ENCODE measurements around the gene ALG12.
A peak's percentile ranks its signal among the peaks of the same experiment; 100 is the strongest.

ALG12 gene

GRCh38 chr22:49937758-49938564, 19.7 kb upstream of the ALG12 start:
- no peak overlapping the region for H3K4me3 ChIP-seq (ENCODE audit: low read depth, low read length)
- TF ChIP-seq POLR2A (IDR thresholded peaks at IDR 0.05; ENCODE audit: extremely low read depth, insufficient read length), result no peak
- TF ChIP-seq MAX (IDR thresholded peaks at IDR 0.05; ENCODE audit: low read depth, low read length), result no peak
- no peak for TF ChIP-seq MYC (IDR thresholded peaks at IDR 0.05; ENCODE audit: low read depth, low read length)
- TF ChIP-seq CTCF (IDR thresholded peaks at IDR 0.05; ENCODE audit: low read depth, low read length), result no peak
- no peak for DNase-seq (ENCODE audit: low read depth)

- TF ChIP-seq MAX (IDR thresholded peaks at IDR 0.05; ENCODE audit: low read depth, low read length) (no peak), CTCF (IDR thresholded peaks at IDR 0.05; ENCODE audit: low read depth, low read length) (no peak), POLR2A (IDR thresholded peaks at IDR 0.05; ENCODE audit: extremely low read depth, insufficient read length) (no peak), MYC (IDR thresholded peaks at IDR 0.05; ENCODE audit: low read depth, low read length) (no peak)
- peak overlapping the region; percentile 11 for H3K4me3 ChIP-seq (ENCODE audit: low read depth, low read length)
- no peak for DNase-seq (ENCODE audit: low read depth)
Observed at GRCh38 chr22:49936973-49937757, 18.9 kb upstream of the ALG12 start.

GRCh38 chr22:49936018-49936972, 18.1 kb upstream of the ALG12 start:
- peak; percentile 92 for DNase-seq (ENCODE audit: low read depth)
- peak overlapping the region; percentile 11 for H3K4me3 ChIP-seq (ENCODE audit: low read depth, low read length)
- TF ChIP-seq MYC (IDR thresholded peaks at IDR 0.05; ENCODE audit: low read depth, low read length), result no peak
- TF ChIP-seq CTCF (IDR thresholded peaks at IDR 0.05; ENCODE audit: low read depth, low read length), result no peak
- no peak for TF ChIP-seq POLR2A (IDR thresholded peaks at IDR 0.05; ENCODE audit: extremely low read depth, insufficient read length)
- TF ChIP-seq MAX (IDR thresholded peaks at IDR 0.05; ENCODE audit: low read depth, low read length), result no peak

GRCh38 chr22:49935561-49935960, 17.3 kb upstream of the ALG12 start:
- TF ChIP-seq MYC (IDR thresholded peaks at IDR 0.05; ENCODE audit: low read depth, low read length) (no peak), CTCF (IDR thresholded peaks at IDR 0.05; ENCODE audit: low read depth, low read length) (no peak), POLR2A (IDR thresholded peaks at IDR 0.05; ENCODE audit: extremely low read depth, insufficient read length) (no peak), MAX (IDR thresholded peaks at IDR 0.05; ENCODE audit: low read depth, low read length) (no peak)

GRCh38 chr22:49934891-49935557, 16.8 kb upstream of the ALG12 start:
- TF ChIP-seq CTCF (IDR thresholded peaks at IDR 0.05; ENCODE audit: low read depth, low read length) (no peak), MAX (IDR thresholded peaks at IDR 0.05; ENCODE audit: low read depth, low read length) (no peak), POLR2A (IDR thresholded peaks at IDR 0.05; ENCODE audit: extremely low read depth, insufficient read length) (no peak), MYC (IDR thresholded peaks at IDR 0.05; ENCODE audit: low read depth, low read length) (no peak)
- peak; percentile 66 for DNase-seq (ENCODE audit: low read depth)
- H3K4me3 ChIP-seq (ENCODE audit: low read depth, low read length), result no peak overlapping the region

More at GRCh38 chr22:49935561-49935960, 17.3 kb upstream of the ALG12 start:
- no peak overlapping the region for H3K4me3 ChIP-seq (ENCODE audit: low read depth, low read length)
- DNase-seq (ENCODE audit: low read depth), result peak; percentile 36

All from NB4 (cell line).